Activated CD4-positive, alpha-beta T cell treated with anti-CD3 and anti-CD28 coated beads, Interleukin-2, Interleukin-6, amounts not matched to agents 100 ng/mL and 50 ng/mL, durations not matched to agents 16 hours and 8 hours (primary cell): ENCODE results near the gene SLC17A7.
"Not testable (repeated sequence)": the region's sequence is repeated elsewhere in the genome, so short reads cannot be mapped to it uniquely, and the experiment has no call there.

Experiments
- DNase-seq: peaks from one replicate; pipeline ENCODE4 v3.0.0-alpha.2; 2020

SLC17A7 gene

GRCh38 chr19:49469828-49470614 lies 28.7 kb upstream of the SLC17A7 start:
- peak; percentile 91 for DNase-seq

GRCh38 chr19:49468746-49469447 lies 27.6 kb upstream of the SLC17A7 start:
- peak; percentile 92 for DNase-seq

DNA sequence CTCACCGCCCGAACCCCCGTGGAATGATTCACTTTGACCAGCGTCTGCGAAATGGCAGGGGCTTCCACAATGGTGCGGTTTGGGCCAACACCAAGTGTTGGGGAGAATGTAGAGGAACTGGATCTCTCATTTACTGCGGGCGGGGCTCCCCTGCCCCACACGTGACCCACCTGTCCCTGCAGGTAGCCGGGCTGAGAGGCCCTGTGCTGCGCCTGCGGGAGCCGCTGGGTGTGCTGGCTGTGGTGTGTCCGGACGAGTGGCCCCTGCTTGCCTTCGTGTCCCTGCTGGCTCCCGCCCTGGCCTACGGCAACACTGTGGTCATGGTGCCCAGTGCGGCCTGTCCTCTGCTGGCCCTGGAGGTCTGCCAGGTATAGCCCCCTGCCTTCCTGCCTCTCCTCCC lies 26.9 kb upstream of the SLC17A7 start:
- DNase-seq, result no peak

GRCh38 chr19:49465371-49465770 lies 24.0 kb upstream of the SLC17A7 start:
- DNase-seq, result no peak

GRCh38 chr19:49463960-49464740 lies 22.8 kb upstream of the SLC17A7 start:
- no peak for DNase-seq

GRCh38 chr19:49462492-49462891 lies 21.2 kb upstream of the SLC17A7 start:
- DNase-seq, result no peak

- no peak for DNase-seq
Measured at GRCh38 chr19:49461656-49462055, 20.3 kb upstream of the SLC17A7 start.

DNA sequence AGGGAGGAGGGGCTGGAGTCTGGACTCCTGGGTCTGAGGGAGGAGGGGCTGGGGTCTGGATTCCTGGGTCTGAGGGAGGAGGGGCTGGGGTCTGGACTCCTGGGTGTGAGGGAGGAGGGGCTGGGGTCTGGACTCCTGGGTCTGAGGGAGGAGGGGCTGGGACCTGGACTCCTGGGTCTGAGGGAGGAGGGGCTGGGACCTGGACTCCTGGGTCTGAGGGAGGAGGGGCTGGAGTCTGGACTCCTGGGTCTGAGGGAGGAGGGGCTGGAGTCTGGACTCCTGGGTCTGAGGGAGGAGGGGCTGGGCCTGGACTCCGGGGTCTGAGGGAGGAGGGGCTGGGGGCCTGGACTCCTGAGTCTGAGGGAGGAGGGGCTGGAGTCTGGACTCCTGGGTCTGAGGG lies 19.8 kb upstream of the SLC17A7 start:
- DNase-seq, result not testable (repeated sequence)

DNA sequence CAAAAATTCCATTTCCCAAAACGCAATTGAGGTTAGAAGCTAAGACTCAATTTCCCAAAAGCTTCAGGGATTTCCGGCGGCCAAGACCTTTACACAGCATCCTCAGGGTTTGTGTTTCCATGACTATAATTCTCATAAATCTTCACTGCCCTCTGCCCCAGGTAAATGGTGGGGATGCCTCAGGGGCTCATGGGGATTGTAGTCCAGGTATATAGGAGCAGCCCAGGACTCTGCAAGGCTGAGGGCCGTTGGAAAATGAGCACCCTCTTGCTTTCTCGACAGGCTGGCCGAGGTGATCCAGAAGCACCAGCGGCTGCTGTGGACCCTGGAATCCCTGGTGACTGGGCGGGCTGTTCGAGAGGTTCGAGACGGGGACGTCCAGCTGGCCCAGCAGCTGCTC lies 18.1 kb upstream of the SLC17A7 start:
- DNase-seq, result no peak

DNA sequence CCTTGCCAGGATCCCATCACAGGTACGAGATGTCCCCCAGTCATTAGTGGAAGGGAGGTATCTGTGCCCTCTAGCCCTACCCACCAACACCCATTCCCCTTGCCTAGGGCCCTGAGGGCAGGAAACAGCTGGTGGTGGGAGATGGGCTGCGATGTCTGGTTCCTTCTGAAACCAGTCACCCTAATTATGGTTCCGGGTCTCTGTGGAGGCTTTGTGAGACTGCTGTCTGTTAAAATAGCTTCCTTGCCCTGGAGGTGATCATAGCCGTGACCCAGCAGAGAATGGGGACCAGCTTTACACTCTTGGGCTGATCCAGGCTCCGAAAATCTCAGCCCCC lies 17.2 kb upstream of the SLC17A7 start:
- no peak for DNase-seq

- DNase-seq, result no peak
Measured at GRCh38 chr19:49456326-49456725, 15.0 kb upstream of the SLC17A7 start.

- DNase-seq, result no peak
Measured at GRCh38 chr19:49455773-49456172, 14.4 kb upstream of the SLC17A7 start.

GRCh38 chr19:49453757-49454240 lies 12.5 kb upstream of the SLC17A7 start:
- DNase-seq, result peak; percentile 34

DNA sequence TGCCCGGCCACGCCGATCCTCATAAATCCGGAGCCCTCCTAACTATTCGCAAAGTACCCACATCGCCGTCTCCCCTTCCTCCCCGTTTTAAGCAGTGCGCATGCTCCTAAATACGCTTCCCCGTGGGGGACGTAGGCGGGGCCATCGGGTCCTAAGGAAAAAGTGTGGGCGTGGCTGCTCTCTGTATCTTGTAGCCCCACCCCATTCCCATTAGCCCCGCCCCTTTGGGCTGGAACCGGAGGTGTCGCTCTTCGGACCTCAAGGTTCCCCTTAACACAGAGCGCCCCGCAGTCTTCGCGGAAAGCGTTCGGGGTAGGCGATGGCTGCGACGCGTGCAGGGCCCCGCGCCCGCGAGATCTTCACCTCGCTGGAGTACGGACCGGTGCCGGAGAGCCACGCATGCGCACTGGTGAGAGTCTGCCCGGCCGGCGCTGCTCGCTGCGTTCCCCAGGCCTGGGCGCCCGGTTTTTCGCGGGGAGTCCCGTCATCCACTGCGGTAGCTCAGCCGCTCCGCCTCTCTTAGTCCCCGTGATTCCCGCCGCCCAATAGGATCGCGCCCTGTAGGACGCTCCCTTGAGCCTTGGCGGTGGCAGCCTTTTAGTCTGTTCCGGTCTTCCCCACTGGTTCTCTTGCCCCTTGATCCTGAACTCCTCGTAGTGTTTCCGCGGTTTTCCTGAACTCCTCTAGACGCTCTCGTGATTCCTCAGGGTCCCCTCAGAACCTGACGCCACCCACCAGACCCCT lies 11.9 kb upstream of the SLC17A7 start, which contains the start of gene ALDH16A1:
ALDH16A1 (plus strand) TSS at position 213 of the 744 bp plus-strand sequence; CDS start at position 320, 107 bp downstream.
- peak; percentile 98 for DNase-seq

GRCh38 chr19:49451430-49452181 lies 10.3 kb upstream of the SLC17A7 start, which contains the start of gene PIH1D1:
Gene PIH1D1, minus strand, starts transcription at chr19:49451814. Its CDS starts 240 bp downstream, at chr19:49451574.
- peak; percentile 98 for DNase-seq

GRCh38 chr19:49450405-49450804 lies 9.1 kb upstream of the SLC17A7 start:
- DNase-seq, result no peak

DNA sequence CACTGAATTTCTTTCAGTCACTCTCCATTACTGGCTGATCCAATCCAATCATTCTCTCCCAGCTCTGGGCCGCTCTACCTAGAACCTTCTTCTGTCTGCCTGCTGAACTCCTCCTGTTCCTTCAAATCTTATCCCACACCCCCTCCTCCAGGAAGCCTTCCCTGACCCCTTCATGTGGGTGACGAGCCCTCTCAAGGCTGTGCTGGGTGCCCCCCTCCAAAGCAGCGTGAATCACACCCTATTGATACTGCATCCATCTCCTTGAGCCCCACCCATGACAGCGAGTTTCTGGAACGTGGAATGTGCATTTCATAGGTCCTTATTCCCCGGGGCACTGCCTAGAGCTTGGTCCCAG lies 7.1 kb upstream of the SLC17A7 start:
- DNase-seq, result no peak

DNA sequence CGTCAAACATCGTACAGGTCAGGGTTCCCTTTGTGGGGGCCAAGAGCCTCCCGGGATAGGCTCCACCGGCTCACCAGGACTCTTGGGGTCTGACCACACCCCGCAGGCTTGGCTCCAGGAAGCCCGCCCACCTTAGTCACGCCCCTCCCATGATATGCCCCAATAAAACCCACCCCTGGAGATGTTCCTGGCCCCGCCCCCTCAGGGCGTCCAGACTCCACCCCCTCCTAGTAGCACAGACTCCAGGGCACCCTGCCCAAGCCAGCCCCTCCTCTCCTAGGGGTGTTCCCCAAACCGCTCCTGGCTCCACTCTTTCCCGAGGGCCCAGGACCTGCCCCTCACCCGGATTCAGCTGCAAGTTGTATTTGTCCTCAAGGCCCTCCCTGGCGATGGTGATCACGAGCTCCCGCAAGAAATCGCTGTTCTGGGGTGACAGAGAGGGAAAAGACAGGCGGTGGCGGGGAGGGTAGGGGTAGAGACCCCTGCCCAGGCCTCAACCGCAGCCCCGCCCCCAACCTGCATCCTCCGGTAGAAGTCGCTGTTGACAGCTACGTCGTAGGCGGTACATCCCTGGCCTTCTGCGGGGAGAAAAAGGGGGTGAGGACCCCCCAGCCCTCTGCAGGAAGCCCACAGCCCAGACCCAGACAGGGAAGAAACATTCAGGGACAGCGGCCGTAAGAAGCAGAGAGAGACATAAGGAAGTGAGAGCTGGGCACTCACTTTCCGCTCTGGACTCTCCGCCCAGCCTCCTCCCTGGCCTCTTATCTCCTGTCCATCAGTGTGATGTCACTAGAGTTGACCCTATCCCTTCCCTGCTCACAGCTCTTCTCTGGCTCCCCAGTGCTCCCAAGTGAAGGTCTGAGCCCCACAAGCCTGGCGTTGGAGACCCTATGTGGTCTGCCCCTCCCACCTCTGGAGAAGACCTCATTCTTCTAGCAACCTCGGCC lies 6.4 kb upstream of the SLC17A7 start:
- peak; percentile 56 for DNase-seq

DNA sequence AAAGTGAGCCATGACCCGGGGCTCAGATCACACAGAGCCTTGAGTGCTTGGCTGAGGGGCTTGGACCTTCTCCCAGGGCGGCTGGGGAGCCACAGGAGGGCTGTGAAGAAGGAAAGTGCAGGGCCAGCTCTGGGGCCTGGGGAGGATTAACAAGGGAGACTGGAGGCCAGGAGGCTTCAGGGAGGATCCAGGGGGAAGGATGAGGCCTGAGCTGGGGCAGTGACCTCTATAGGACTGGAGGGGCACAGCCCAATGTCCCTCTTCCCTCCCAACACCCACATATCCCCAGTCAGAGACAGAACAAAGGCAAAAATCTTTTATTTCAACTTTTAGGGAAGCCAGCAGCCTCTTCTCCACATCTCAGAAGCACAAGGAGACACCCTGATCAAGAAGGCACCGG lies 4.7 kb upstream of the SLC17A7 start:
- no peak for DNase-seq

- DNase-seq, result not testable (repeated sequence)
Measured at GRCh38 chr19:49444100-49444700, 2.9 kb upstream of the SLC17A7 start.
